NB4 (cell line): ENCODE data around the gene TNFRSF8.

Source experiments
- DNase-seq: peaks from one replicate; pipeline ENCODE4 v3.0.0; 2010; ENCODE audit warnings: low read depth
- H3K4me3 ChIP-seq: one replicate; pipeline ENCODE4 v1.5.1; 2011; ENCODE audit warnings: mild to moderate bottlenecking, low read depth, low read length, moderate library complexity
- MYC ChIP-seq: IDR thresholded peaks from 2 replicates; pipeline ENCODE4 v1.6.1; 2011; ENCODE audit warnings: low read depth, low read length
- POLR2A ChIP-seq: IDR thresholded peaks from 2 replicates; pipeline ENCODE4 v1.6.1; 2011; ENCODE audit warnings: mild to moderate bottlenecking; ENCODE audit not compliant: insufficient read length; ENCODE audit errors: extremely low read depth
- TF ChIP-seq, protein P1 (sequence below): IDR thresholded peaks from 2 replicates; pipeline ENCODE4 v1.6.1; 2011; ENCODE audit warnings: low read depth, low read length
- TF ChIP-seq, protein P2 (sequence below): IDR thresholded peaks from one replicate; pipeline ENCODE4 v1.5.1; 2012; ENCODE audit warnings: low read depth, low read length

The TNFRSF8 gene

DNA sequence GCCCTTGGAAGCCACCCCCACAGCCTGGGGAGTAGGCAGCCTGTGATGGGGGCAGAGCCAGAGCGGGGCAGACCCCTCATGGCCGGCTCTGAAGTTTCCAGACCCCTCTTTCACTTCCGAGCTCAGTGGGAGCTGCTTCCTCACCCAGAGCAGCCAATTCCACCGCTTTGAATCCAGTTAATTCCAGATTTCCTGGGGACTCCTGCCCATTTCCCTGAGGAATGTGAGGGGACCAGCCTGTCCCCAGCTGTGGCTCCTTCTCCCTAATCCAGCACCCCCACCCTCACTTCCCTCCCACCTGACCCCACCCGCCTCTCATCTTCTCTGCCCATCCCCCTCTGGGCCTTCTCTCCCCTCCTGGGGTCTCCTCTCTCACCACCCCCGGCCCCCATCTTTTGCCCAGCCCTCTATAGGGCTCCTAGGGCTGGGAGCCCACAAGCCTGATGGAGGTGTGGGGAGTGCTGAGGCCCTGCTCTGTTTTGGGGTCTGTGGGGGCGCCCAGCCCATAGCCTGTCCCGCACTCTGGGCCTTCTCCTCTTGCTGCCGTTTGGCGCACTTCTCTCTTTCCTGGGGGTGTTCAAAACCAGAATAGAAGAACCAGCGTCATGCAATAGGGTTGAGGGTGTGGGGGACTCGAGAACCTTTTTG lies 77.5 kb downstream of the TNFRSF8 start:
- H3K4me3 ChIP-seq, result no peak overlapping the region
- DNase-seq, result no peak
- TF ChIP-seq, protein P1, sequence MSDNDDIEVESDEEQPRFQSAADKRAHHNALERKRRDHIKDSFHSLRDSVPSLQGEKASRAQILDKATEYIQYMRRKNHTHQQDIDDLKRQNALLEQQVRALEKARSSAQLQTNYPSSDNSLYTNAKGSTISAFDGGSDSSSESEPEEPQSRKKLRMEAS, result no peak
- no peak for TF ChIP-seq POLR2A
- no peak for TF ChIP-seq MYC
- TF ChIP-seq, protein P2, sequence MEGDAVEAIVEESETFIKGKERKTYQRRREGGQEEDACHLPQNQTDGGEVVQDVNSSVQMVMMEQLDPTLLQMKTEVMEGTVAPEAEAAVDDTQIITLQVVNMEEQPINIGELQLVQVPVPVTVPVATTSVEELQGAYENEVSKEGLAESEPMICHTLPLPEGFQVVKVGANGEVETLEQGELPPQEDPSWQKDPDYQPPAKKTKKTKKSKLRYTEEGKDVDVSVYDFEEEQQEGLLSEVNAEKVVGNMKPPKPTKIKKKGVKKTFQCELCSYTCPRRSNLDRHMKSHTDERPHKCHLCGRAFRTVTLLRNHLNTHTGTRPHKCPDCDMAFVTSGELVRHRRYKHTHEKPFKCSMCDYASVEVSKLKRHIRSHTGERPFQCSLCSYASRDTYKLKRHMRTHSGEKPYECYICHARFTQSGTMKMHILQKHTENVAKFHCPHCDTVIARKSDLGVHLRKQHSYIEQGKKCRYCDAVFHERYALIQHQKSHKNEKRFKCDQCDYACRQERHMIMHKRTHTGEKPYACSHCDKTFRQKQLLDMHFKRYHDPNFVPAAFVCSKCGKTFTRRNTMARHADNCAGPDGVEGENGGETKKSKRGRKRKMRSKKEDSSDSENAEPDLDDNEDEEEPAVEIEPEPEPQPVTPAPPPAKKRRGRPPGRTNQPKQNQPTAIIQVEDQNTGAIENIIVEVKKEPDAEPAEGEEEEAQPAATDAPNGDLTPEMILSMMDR, result no peak

DNA sequence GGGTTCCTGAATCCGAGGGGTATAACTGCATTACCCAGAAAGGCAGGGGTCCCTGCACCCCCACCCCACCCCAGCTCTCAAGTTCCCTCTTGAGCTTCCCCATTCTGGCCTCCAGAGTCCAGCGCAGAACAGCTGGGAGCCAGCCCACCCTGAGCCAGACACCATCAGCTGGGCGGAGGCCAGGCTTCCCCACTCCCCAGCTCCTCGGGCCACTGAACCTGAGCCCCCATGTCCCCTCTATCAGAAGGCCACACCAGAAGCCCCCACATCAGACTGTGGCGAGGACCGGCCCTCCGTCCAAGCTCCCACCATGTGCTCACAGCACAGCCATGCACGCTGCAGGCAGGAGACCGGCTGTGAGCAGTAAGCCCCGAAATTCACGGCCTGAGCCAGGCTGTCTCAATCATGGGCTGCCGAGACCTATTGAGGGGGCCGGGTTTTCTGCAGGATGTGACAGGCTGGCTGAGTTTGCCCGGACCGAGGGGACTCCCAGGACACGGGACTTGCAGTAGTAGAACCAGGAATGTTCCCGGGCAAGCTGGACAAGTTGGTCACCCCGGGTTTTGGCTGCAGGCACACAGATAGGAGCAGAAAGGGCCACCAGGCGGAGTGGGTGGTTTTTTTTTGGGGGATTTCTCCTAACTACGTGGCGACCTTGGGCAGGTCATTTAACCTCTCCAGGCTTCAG lies 78.2 kb downstream of the TNFRSF8 start:
- no peak overlapping the region for H3K4me3 ChIP-seq
- no peak for DNase-seq
- TF ChIP-seq POLR2A (no peak), MYC (no peak)
- TF ChIP-seq, protein P1, result no peak
- TF ChIP-seq, protein P2, result no peak

DNA sequence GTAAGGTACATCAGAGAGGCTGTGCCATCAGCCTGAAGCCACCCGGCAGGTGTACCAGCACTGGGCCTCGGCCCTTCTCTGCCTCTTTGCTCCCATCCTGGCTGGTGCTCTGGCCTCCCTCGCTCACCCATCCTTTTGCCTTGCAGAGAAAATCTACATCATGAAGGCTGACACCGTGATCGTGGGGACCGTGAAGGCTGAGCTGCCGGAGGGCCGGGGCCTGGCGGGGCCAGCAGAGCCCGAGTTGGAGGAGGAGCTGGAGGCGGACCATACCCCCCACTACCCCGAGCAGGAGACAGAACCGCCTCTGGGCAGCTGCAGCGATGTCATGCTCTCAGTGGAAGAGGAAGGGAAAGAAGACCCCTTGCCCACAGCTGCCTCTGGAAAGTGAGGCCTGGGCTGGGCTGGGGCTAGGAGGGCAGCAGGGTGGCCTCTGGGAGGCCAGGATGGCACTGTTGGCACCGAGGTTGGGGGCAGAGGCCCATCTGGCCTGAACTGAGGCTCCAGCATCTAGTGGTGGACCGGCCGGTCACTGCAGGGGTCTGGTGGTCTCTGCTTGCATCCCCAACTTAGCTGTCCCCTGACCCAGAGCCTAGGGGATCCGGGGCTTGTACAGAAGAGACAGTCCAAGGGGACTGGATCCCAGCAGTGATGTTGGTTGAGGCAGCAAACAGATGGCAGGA lies 79.2 kb downstream of the TNFRSF8 start:
- TF ChIP-seq, protein P1, result no peak
- TF ChIP-seq, protein P2, result no peak
- TF ChIP-seq POLR2A (no peak), MYC (no peak)
- no peak overlapping the region for H3K4me3 ChIP-seq
- no peak for DNase-seq

DNA sequence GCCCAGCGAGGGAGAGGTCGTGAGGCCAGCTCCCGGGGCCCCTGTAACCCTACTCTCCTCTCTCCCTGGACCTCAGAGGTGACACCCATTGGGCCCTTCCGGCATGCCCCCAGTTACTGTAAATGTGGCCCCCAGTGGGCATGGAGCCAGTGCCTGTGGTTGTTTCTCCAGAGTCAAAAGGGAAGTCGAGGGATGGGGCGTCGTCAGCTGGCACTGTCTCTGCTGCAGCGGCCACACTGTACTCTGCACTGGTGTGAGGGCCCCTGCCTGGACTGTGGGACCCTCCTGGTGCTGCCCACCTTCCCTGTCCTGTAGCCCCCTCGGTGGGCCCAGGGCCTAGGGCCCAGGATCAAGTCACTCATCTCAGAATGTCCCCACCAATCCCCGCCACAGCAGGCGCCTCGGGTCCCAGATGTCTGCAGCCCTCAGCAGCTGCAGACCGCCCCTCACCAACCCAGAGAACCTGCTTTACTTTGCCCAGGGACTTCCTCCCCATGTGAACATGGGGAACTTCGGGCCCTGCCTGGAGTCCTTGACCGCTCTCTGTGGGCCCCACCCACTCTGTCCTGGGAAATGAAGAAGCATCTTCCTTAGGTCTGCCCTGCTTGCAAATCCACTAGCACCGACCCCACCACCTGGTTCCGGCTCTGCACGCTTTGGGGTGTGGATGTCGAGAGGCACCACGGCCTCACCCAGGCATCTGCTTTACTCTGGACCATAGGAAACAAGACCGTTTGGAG lies 80.0 kb downstream of the TNFRSF8 start:
- TF ChIP-seq, protein P1, result no peak
- TF ChIP-seq MYC, result no peak
- TF ChIP-seq POLR2A, result no peak
- TF ChIP-seq, protein P2, result no peak
- no peak overlapping the region for H3K4me3 ChIP-seq
- no peak for DNase-seq

DNA sequence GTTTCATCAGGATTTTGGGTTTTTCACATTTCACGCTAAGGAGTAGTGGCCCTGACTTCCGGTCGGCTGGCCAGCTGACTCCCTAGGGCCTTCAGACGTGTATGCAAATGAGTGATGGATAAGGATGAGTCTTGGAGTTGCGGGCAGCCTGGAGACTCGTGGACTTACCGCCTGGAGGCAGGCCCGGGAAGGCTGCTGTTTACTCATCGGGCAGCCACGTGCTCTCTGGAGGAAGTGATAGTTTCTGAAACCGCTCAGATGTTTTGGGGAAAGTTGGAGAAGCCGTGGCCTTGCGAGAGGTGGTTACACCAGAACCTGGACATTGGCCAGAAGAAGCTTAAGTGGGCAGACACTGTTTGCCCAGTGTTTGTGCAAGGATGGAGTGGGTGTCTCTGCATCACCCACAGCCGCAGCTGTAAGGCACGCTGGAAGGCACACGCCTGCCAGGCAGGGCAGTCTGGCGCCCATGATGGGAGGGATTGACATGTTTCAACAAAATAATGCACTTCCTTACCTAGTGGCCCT lies 80.6 kb downstream of the TNFRSF8 start:
- no peak overlapping the region for H3K4me3 ChIP-seq
- TF ChIP-seq, protein P2, result no peak
- TF ChIP-seq, protein P1, result peak; percentile 89
- peak; percentile 71 for TF ChIP-seq MYC
- DNase-seq, result peak; percentile 49
